Activated CD8-positive, alpha-beta memory T cell treated with anti-CD3 and anti-CD28 coated beads, Interleukin-2, amount 50 U/mL, for 1 hour (primary cell): ENCODE measurements around the gene PLA2G5.

ENCODE experiments used
- DNase-seq: peaks from one replicate; pipeline ENCODE4 v3.0.0-alpha.2; 2020; ENCODE audit errors: extremely low read depth

Gene PLA2G5

DNA sequence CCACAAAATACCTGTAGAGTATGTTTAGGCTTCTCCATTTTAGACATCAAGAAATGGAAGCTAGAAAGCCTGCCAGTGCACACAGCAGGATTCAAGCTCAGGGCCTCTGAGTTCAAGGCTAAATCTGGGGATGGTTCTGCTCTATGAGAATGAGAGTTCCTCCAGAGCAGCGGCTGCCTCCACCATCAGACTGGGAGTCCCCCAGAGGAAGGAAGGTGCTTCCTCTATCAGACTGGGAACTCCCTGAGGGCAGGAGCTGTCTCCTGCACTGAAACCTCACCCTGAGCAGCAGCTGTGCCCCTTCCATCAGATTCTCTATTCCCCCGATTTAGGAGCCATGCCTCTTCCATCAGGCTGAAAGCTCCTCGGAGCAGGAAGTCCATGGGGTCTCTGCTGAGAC, 20.1 kb downstream of the PLA2G5 start:
- DNase-seq, result no peak

DNA sequence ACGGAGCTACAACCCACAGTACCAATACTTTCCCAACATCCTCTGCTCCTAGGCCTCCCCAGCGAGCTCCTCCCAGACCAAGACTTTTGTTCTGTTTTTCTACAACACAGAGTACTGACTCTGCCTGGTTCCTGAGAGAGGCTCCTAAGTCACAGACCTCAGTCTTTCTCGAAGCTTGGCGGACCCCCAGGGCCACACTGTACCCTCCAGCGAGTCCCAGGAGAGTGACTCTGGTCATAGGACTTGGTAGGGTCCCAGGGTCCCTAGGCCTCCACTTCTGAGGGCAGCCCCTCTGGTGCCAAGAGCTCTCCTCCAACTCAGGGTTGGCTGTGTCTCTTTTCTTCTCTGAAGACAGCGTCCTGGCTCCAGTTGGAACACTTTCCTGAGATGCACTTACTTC, 20.6 kb downstream of the PLA2G5 start:
- DNase-seq, result no peak

DNA sequence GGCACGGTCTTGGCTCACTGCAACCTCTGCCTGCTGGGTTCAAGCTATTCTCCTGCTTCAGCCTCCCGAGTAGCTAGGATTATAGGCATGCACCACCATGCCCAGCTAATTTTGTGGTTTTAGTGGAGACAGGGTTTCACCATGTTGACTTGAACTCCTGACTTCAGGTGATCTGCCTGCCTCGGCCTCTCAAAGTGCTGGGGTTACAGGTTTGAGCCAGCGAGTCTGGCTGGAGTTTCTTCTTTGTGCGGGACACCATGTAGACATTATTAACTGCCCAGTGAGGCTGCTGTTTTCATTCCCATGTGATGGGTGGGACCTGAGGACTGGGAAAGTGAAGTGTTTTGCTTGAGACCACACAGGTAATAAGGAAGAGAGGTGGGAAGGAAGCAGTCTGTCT, 23.3 kb downstream of the PLA2G5 start:
- no peak for DNase-seq

DNA sequence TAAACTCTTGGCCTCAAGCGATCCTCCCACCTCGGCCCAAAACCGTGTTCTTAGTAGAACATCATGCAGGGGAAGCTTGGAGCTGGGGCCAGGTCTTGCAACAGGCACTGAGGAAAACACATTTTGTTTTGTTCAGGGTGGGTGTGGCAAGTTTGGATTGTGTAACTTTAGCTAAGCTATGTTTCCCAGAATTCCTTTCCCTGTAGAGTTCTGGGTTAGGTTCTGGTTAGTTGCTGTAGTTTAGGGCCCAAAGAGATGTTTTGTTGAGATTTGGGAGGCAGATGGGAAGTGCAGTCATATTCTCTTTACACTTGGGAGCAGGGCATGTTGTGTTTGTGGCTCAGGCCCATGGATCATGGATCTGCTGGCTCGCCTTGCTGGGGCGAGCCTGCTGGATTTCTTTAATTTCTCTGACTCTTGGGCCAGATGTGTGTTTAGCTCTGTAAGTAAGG, 24.0 kb downstream of the PLA2G5 start:
- no peak for DNase-seq

DNA sequence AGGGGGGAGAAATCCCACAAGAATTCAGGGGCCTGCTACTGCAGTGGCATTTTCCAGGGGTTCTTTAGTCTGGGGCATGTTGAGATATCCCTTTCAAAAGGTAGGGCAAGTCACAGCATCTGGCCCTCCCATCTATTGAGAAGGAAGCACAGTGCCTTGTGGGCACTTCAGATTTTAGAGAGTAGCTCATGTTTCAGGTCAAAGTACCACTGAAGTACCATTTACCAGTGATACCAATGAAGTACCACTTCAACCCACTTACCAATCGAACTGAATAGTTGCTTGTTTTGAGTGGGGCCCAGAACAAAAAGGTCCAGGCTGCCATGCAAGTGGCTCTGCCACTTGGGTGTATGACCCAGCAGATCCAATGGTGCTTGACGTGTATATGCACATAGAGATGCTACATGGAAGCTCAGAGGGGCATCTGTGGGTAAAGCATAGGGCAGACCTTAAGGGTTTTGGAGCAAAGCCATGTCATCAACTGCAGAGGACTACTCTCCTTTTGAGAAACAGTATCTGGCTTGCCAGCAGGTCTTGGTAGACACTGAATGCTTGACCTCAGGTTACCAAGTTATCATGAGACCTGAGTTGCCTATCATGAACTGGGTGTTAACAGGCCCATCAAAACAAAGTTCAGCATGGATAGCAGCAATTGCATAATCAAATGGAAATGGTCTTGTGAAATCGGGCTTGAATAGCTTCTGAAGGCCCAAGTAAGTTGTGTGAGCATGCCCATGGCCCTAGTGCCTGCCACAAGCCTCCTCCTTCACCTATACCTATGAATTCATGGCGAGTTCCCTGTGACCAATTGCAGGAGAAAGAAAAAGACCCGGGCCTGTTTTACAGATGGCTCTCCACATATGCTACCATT, 25.8 kb downstream of the PLA2G5 start:
- DNase-seq, result no peak

DNA sequence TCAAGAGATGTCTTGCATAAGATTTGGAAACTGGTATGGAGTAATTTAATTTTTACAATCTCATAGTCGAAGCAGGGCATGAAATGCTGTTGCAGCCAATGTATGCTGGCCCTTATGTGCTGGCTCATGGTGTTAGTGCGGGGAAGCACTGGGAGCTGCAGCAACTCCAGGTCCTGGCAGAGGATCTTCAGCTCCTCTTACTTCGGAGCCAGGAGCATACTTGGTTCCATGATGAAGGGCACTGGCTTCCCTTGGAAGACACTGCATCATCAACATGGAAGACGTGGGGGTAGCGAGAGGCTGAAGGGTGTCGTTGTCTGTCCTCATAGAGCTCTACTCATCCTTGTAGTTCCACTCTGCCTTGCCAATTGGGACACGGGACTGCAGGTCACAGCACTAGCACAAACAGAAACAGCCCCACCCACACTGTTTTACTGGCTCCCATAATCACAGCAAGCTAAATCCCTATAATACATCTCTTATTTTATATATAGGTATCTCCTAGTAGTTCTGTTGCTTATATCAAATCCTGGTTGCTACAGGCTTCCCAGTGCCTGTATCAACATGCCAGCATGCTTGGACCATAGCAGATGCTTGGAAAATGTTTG, 26.9 kb downstream of the PLA2G5 start:
- no peak for DNase-seq

DNA sequence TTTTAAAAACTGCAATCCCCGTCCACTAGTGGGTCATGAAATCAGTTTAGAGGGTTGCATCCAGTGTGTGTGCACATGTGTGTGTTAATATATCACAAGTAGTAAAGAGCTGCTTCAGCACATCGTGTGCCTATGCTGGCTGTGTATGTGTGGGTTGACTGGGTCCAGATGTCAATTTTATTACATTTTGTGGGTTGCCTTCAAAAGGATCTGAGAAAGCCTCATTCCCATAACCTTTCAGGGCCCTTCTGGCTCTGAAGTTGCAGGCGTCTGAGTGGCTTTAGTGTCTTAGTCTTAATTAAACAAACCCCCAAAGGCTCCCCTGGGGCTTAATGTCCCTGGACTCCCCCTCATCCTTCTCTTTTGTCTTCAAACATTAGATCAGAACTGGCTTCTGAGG, 29.5 kb downstream of the PLA2G5 start:
- no peak for DNase-seq

DNA sequence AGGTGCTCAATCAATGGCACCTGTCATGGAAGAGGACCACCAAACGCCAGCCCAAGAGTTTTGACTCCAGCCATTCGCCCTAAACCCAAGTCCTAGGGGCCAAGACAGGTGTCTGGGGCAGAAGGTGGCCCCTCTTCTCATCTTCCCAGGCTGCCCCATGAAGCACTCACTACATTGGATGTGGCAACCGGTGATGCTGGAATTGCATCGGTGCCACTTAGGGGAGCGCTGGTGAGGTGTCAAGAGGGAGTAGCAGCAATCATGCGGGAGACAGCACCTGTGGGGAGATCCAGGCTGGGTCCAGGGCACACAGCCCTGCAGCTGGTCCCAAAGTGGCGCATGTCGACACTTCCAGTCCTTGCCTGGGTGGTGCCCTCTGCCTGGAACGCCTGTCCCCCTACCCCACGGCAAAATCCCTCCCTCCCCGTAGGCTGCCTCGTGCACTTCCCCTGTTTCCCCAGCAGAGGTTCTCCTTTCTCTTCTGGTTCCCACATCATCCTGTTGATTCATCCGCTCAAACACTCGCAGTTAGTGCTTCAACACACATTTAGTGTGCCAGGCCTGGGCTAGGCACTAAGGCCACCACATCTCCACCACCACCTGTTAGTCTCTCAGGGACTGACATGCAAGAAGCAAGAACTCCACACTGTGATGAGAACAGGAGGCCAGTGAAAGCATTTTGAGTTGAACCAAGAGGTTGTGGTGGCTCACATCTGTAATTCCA, 30.8 kb downstream of the PLA2G5 start:
- DNase-seq, result no peak

DNA sequence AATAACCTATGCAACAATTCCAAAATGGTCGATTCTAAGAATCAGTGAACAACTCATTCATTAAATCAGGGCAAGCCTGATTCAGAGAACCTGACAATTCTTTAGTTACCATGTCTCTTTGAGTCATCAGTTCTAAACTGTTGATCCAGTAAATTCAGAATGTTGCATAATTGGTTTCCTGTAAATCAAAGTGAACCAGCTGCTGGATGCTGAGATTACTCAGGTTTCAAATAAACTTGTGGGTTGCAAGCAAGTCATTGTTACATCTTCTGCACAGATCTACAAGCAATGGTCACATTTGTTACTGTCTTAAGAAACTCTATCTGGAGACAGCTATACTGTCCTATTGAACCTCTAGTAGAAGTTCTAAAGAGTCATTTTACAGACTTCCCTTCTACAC, 32.9 kb downstream of the PLA2G5 start:
- DNase-seq, result no peak

DNA sequence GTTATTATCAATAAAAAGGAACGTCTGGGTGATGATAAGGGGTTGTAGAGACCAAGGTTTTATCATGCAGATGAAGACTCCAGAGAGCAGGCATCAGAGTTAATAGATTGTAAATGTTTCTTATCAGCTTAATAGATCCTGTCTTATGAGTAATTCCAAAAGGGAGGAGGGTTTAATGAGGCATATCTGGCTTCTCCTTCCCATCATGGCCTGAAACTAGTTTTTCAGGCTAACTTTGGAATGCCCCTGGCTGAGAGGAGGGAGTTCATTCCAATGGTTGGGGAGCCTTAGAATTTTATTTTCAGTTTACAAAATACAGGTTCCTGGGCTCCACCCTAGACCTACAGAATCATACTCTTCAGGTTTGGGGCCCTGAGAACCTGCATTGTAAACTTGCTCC, 35.9 kb downstream of the PLA2G5 start:
- no peak for DNase-seq

DNA sequence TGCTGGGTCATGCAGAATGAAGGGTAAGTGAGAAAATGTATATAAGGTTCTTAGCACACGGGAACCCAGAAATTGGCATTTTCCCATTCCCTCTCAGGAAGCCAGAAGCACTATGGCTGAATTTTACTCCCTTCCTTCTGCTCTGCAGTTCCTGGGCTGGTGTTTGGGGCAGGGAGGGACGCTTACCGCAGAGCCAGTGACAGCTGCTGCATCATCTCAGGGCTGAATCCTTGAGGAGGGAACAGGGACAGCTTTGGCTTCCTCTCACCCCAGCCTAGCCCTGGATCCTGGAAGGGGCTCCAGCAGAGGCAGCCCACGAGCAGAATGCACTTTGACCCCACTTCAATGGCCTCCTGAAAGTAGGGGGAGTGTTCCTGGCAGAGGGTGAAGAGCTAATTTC, 37.4 kb downstream of the PLA2G5 start:
- DNase-seq, result no peak

DNA sequence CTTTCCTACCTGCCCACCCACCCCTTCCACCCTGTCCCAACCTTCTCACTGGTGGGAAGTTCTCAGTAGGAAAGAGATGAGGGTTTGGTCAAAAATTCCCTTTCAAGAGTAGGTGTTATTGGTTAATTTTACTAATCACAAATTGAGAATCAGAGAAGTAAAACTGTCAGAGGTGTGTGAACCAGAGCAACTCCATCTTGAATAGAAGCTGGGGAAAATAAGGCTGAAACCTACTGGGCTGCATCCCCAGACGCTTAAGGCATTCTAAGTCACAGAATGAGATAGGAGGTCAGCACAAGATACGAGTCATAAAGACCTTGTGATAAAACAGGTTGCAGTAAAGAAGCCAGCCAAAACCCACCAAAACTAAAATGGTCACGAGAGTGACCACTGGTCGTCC, 37.8 kb downstream of the PLA2G5 start:
- DNase-seq, result no peak

DNA sequence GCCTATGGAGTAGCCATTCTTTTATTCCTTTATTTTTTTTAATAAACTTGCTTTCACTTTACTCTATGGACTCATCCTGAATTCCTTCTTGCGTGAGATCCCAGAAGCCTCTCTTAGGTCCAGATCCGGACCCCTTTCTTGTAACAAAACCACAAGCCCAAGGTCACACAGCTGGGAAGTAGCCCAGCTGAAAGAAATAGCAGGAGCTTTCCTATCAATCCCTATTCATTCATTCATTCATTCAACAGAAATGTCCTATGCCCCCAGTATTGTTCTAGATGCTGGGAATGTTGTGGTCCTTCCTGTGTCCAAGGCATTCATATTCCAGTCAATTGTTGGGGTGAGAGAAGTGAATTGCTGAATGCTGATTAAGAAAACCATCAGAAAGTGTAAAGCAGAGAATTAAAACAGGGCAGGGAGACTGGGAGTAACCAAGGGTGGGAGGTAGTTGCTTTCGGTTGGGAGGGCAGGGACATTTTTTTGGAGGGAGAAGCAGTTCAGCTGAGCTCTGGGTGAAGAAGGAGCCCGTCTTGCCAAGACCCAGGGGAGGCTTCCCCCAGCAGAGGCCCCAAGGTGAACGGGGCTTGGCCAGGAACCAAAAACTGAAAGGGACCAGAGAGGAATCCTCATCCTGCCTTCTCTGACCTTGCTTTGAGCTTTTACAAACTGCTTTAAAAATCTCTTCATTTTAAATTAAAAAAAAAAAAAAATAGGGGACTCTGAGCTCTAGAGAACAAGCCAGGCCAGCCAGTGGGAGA, 38.6 kb downstream of the PLA2G5 start:
- DNase-seq, result no peak

DNA sequence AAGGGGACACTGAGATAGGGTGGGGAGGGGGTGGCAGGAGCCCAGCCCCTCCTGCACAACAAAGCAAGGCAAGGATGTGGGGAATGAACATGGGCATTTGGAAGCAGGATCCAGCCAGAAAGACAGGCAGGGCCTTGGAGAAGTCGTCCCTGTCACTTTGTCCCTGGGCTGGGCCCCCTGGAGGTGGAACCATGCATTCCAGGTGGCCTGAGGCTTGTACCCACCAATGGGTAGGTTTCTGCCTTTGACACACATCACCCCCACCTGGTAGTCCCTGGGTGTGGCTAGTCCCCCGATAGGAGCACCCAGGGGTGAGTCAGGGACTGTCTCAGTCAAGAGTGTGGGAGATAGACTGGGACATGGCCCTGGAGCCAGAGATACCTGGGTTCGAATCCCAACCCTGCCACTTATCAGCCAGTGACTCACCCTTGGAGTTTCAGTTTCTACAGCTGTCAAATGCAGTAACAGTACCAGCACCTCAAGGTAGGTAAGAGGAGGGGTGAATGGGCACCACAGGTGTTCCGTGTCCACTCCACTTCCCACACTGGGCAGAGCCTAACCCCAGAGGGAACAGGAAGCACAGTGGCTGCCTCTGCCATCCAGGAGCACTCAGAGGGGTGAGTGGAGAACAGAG, 39.3 kb downstream of the PLA2G5 start:
- DNase-seq, result no peak

DNA sequence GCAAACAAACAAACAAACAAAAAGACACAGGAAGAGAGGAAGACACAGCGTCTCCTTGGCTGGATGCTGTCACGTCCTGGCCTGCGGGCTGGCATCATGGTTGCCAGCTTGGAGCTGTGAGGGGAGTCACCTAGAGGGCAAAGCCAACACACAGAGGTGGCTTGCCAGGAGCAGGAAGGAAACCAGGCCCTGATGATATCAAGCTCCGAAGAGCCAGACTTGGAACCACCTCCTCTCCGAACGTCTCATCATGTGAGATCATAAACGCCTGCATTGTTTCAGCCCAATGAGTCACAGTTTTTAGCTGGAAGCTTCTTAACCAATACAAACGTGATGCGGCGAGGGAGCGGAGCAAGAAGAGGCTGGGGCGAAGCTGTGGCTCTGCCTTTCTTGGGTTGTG, 40.7 kb downstream of the PLA2G5 start:
- DNase-seq, result no peak

DNA sequence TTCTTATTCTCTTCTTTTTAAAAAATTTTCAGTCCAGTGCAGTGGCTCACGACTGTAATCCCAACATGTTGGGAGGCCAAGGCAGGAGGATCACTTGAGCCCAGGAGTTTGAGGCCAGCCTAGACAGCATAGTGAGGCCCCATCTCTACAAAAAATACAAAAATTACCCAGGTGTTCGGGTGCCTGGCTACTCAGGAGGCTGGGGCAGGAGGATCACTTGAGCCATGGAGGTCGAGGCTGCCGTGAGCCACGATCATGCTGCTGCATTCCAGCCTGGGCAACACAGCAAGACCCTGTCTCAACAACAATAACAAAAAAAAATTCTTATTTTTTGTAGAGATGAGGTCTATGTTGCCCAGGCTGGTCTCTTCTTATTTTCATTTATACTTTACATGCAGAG, 41.5 kb downstream of the PLA2G5 start:
- no peak for DNase-seq

DNA sequence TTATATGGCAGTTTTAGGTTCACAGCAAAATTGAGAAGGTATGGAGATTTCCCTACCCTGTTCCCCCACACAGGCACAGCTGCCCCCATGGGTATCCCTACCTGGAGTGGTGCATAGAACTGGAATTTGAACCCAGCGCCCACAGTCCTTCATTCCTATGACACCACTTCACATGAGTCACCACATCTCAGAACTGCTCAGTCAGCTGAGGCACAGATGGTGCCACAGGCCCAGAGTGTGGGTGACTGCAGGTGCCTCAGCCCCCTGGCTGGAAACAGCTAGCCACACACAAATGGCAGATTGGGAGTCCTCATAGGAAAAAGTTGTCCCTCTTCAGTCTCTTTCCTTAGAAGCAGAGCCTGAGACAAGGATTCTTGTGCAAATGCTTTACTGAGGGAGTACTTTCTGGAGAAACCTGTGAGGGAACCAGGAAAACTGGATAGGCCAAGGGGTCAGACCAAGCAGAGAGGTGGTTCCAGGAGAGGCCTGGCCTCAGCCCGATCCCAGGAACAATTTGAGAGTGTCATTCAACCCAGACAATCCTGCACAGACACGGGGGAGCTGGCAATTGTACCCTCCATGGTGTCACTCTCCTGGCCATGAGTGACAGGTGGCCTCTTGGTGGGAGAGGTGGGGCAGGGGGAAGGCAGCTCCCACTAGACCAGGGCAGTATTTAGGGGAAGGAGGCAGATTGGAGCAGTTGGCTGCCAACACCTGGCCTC, 42.4 kb downstream of the PLA2G5 start:
- DNase-seq, result no peak

DNA sequence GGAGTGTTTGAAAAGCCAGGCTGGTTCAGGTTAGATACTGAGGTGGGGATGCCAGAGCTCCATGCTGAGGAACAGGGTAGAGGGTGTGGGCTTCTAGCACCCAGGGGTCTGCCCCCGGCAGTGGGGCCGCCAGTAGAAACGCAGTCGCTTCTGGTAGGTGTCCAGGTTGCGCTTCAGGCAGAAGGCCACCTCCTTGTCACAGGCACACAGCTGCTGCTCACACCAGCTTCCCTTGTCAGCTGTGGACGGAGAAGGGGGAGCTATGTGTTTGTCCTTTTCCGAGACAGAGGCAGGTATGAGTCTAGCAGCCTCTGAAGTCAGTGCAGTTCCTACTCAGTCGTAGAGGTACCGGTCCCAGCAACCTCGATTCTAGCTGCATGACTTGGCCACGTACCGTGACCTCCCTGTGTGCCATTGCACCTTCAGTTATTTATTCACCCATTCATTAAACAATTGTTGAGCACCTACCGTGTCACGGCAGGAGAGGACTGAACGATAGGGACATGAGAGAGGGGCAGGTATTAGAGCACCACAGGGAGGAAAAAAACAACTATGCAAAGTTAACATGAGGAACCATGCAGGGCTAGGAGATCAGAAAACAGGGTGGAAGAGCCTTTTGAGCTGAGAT, 44.1 kb downstream of the PLA2G5 start:
- no peak for DNase-seq

DNA sequence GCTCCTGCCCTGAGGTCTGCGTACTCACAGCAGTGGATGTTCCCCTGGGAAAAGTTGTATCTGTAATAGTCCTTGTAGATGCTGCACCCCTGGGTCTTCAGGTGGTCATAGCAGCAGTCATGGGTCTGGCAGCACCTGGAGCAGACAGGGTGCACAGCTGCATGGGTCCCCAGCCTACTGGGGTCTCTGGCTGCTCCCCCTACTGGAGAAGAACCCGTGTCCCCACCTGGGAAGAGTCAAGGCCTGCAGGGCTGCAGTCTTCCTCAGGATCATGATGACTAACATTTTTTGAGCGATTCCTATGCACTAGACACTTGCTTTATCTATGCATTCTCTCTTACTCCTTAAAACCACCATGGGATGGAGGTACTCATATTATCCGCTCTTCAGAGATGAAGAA, 45.5 kb downstream of the PLA2G5 start:
- DNase-seq, result no peak

DNA sequence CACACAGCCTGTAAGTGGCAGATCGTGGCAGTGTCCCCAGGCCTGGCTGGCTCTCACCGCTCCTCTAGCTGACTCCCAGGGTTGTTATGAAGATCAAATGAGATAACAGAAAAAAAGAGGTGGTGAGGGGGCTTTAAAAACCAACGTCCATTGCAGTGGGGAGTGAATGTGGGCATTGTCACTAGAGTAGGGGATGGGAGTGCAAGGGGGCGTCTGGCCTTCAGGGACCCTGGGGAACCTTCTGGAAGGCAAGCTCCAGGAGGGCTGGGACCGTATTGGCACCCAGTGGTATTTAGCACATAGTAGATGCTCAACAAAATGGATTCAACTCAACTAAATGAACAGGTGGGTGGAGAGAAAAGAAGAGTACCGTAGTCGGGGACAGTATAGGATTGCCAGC, 45.9 kb downstream of the PLA2G5 start:
- DNase-seq, result no peak

DNA sequence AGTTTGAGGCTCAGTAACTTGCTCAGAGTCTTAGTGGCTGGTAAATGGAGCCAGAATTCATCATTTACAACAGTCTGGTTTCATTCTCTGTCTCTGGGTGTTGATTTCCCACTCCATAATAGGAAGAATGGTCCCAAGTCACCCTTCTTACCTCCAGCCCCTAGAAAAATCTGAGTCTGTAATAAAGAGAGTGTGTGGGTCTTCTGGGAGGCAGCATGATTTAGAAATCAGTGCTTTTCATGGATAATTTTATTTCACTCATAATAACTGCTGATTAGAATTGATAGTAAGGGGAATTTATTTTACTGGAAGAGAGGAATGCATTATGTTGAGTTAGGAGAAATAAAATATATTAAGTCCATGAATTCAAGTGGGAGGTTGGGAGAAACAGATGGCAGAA, 47.2 kb downstream of the PLA2G5 start:
- DNase-seq, result no peak
